Mammary epithelial cell (primary cell): ENCODE data around the gene UBE2L3.

Experiments used
- CTCF ChIP-seq, 2 donors: IDR thresholded peaks in 1 of 2; conservative IDR thresholded peaks in 1 of 2; 2 replicates each; pipeline ENCODE4 v1.5.1; 2011 to 2012; ENCODE audit warnings: inconsistent platforms in 2 of 2, low read length in 2 of 2, mild to moderate bottlenecking in 2 of 2, control low read depth in 1 of 2, low read depth in 1 of 2; ENCODE audit not compliant: insufficient read depth in 1 of 2; ENCODE audit errors: extremely low read depth in 1 of 2
- EZH2 ChIP-seq: IDR thresholded peaks from 2 replicates; pipeline ENCODE4 v1.6.1; 2012; ENCODE audit warnings: low read length, inconsistent platforms, borderline replicate concordance

- TF ChIP-seq CTCF (conservative IDR thresholded peaks at IDR 0.05 in 1 of 2, IDR thresholded peaks at IDR 0.05 in 1 of 2; ENCODE audit: extremely low read depth in 1 of 2, insufficient read depth in 1 of 2, low read depth in 1 of 2, low read length in 2 of 2) (no peak), EZH2 (no peak)
Observed at GRCh38 chr22:21634081-21634480, 66.6 kb downstream of the UBE2L3 start.
